ENCODE data around the gene ADRB2.
A peak's percentile ranks its signal among the peaks of the same experiment; 100 is the strongest.
"Not testable (repeated sequence)": the region's sequence is repeated elsewhere in the genome, so short reads cannot be mapped to it uniquely, and the experiment has no call there.

The ADRB2 gene

GRCh38 chr5:148826053-148826738 is at the start of gene ADRB2:
Gene ADRB2 (plus strand): TSS chr5:148826611. CDS start chr5:148826832, 221 bp downstream.
- peak; percentile 76 for DNase-seq (ENCODE audit: low read depth)

GRCh38 chr5:148776780-148777179 is 49.6 kb upstream of the ADRB2 start:
- peak; percentile 48 for DNase-seq (ENCODE audit: low read depth)

- DNase-seq (ENCODE audit: low read depth) = no peak
Observed at GRCh38 chr5:148778882-148779281, 47.5 kb upstream of the ADRB2 start.

GRCh38 chr5:148780711-148781110 is 45.7 kb upstream of the ADRB2 start:
- no peak for DNase-seq (ENCODE audit: low read depth)

GRCh38 chr5:148781766-148782165 is 44.6 kb upstream of the ADRB2 start:
- DNase-seq (ENCODE audit: low read depth) = no peak

GRCh38 chr5:148785223-148785622 is 41.2 kb upstream of the ADRB2 start:
- no peak for DNase-seq (ENCODE audit: low read depth)

GRCh38 chr5:148786456-148786855 is 40.0 kb upstream of the ADRB2 start:
- DNase-seq (ENCODE audit: low read depth) = no peak

GRCh38 chr5:148788636-148789035 is 37.8 kb upstream of the ADRB2 start:
- no peak for DNase-seq (ENCODE audit: low read depth)

- no peak for DNase-seq (ENCODE audit: low read depth)
Observed at GRCh38 chr5:148790545-148791333, 35.7 kb upstream of the ADRB2 start.

- DNase-seq (ENCODE audit: low read depth) = no peak
Observed at GRCh38 chr5:148791334-148791667, 35.1 kb upstream of the ADRB2 start.

- DNase-seq (ENCODE audit: low read depth) = no peak
Observed at GRCh38 chr5:148791696-148792095, 34.7 kb upstream of the ADRB2 start.

GRCh38 chr5:148792744-148793143 is 33.7 kb upstream of the ADRB2 start:
- no peak for DNase-seq (ENCODE audit: low read depth)

GRCh38 chr5:148793261-148793660 is 33.1 kb upstream of the ADRB2 start:
- DNase-seq (ENCODE audit: low read depth) = no peak

GRCh38 chr5:148794275-148794674 is 32.1 kb upstream of the ADRB2 start:
- DNase-seq (ENCODE audit: low read depth) = peak; percentile 37

- DNase-seq (ENCODE audit: low read depth) = peak; percentile 31
Observed at GRCh38 chr5:148794729-148795561, 31.5 kb upstream of the ADRB2 start.

- no peak for DNase-seq (ENCODE audit: low read depth)
Observed at GRCh38 chr5:148796936-148797335, 29.5 kb upstream of the ADRB2 start.

GRCh38 chr5:148798786-148799185 is 27.6 kb upstream of the ADRB2 start:
- no peak for DNase-seq (ENCODE audit: low read depth)

GRCh38 chr5:148799737-148800527 is 26.5 kb upstream of the ADRB2 start:
- no peak for DNase-seq (ENCODE audit: low read depth)

- DNase-seq (ENCODE audit: low read depth) = no peak
Observed at GRCh38 chr5:148801682-148802276, 24.6 kb upstream of the ADRB2 start.

GRCh38 chr5:148803451-148803850 is 23.0 kb upstream of the ADRB2 start:
- DNase-seq (ENCODE audit: low read depth) = not testable (repeated sequence)

GRCh38 chr5:148804393-148804792 is 22.0 kb upstream of the ADRB2 start:
- no peak for DNase-seq (ENCODE audit: low read depth)

Measured in GM04504 (cell line).